Activated naive CD8-positive, alpha-beta T cell treated with anti-CD3 and anti-CD28 coated beads, Interleukin-2, amount 50 U/mL, for 24 hours (primary cell): ENCODE measurements around the gene BRPF3.
A peak's percentile ranks its signal among the peaks of the same experiment; 100 is the strongest.

Experiments used
- ATAC-seq: fragments of 150-1000 bp; cut with Tn5 transposase; one replicate; pipeline ENCODE4 v1.10.0; 2021
- DNase-seq: peaks from one replicate; pipeline ENCODE4 v3.0.0; 2021
- H3K27ac Mint-ChIP-seq: one replicate; pipeline ENCODE4 v1.8.0; 2021; ENCODE audit warnings: mild to moderate bottlenecking, mixed read lengths
- H3K27me3 Mint-ChIP-seq: one replicate; pipeline ENCODE4 v1.8.0; 2021; ENCODE audit warnings: mixed read lengths
- H3K36me3 Mint-ChIP-seq: one replicate; pipeline ENCODE4 v1.8.0; 2021; ENCODE audit warnings: low read depth, mixed read lengths
- H3K4me1 Mint-ChIP-seq: one replicate; pipeline ENCODE4 v1.8.0; 2021; ENCODE audit warnings: mixed read lengths
- H3K4me3 Mint-ChIP-seq: one replicate; pipeline ENCODE4 v1.8.0; 2021; ENCODE audit warnings: mild to moderate bottlenecking, moderate library complexity, mixed read lengths
- H3K9me3 Mint-ChIP-seq: one replicate; pipeline ENCODE4 v1.8.0; 2021; ENCODE audit warnings: mixed read lengths

The BRPF3 gene

GRCh38 chr6:36196113-36196879 is at the start of gene BRPF3:
Gene BRPF3, plus strand, starts transcription at chr6:36196744. Its CDS starts 3,579 bp downstream, at chr6:36200323.
- H3K36me3 Mint-ChIP-seq: peaks cover 14% of the 10 kb centered on the region
- H3K27me3 Mint-ChIP-seq: no peaks in the 10 kb centered on the region
- no peaks in the 10 kb centered on the region for H3K9me3 Mint-ChIP-seq
- peaks cover 36% of the 10 kb centered on the region for H3K4me1 Mint-ChIP-seq
- ATAC-seq (peak; percentile 64), DNase-seq (peak; percentile 81)
- peak within 1 kb of the TSS; percentile 90 for H3K27ac Mint-ChIP-seq
- peak within 1 kb of the TSS; percentile 85 for H3K4me3 Mint-ChIP-seq

DNA sequence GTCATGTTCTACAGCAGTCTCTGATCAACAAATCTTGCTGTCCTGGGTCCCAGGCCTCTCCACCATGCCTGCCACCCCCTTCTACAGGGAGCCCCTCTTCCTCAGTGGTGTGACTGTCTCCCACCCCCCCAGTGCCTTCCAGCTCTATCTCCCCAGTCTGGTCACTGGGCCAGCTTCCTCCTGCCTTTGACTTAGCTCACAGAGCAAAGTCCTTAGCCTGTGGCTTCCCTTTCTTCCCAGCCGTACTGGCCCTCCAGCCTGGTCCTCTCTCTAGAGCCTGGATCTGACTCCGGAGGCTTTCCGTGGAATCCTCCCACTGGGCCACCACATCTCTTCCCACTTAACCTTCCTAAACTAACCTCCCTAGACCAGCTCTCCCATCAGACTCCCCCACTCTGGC is 49.2 kb upstream of the BRPF3 start:
- no peaks in the 10 kb centered on the region for H3K36me3 Mint-ChIP-seq
- no peaks in the 10 kb centered on the region for H3K27me3 Mint-ChIP-seq
- H3K9me3 Mint-ChIP-seq: peaks cover 4% of the 10 kb centered on the region
- DNase-seq (no peak), ATAC-seq (no peak)
- no peak overlapping the region for H3K27ac Mint-ChIP-seq
- H3K4me1 Mint-ChIP-seq: peaks cover 7% of the 10 kb centered on the region
- no peak overlapping the region for H3K4me3 Mint-ChIP-seq

DNA sequence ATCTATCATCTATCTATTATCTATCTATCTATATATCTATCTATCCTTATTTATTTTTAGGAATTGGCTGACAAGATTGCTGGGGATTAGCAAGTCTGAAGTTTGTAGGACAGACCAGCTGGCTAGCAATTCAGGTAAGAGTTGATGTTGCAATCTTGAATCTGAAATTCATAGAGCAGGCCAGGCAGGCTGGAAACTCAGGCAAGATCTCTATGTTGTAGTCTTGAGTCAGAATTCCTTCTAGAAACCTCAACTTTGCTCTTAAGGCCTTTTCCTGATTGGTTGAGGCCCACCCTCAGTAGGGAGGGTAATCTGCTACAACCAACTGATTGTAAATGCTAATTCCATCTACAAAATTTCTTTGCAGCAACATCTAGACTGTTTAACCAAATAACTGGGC is 47.1 kb upstream of the BRPF3 start:
- ATAC-seq (no peak), DNase-seq (no peak)
- Mint-ChIP-seq H3K36me3 (no peaks in the 10 kb centered on the region), H3K27ac (no peak overlapping the region), H3K4me3 (no peak overlapping the region), H3K9me3 (peaks cover 4% of the 10 kb centered on the region), H3K27me3 (no peaks in the 10 kb centered on the region), H3K4me1 (peaks cover 7% of the 10 kb centered on the region)

DNA sequence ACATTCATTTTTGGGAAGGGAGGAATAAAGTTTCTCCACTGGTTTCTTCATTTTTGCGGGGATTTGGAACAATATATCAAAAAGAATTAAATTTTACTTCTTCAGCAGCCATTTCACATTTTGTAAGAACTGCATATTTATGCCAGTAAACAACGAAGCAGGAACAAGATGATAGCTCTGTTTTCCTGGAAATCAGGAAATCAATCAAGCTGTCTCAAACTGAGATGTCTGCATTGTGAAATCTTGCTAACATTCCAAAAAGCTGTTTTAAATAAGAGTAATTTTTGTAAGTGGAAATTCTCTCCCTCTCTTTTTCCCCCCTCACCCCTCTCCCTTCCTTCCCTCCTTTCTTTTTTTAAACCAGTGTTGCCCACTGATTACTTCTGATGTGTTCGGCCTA is 46.3 kb upstream of the BRPF3 start:
- Mint-ChIP-seq H3K27ac (no peak overlapping the region), H3K27me3 (no peaks in the 10 kb centered on the region), H3K4me1 (peaks cover 7% of the 10 kb centered on the region), H3K4me3 (no peak overlapping the region), H3K9me3 (peaks cover 5% of the 10 kb centered on the region), H3K36me3 (no peaks in the 10 kb centered on the region)
- ATAC-seq: no peak
- no peak for DNase-seq

DNA sequence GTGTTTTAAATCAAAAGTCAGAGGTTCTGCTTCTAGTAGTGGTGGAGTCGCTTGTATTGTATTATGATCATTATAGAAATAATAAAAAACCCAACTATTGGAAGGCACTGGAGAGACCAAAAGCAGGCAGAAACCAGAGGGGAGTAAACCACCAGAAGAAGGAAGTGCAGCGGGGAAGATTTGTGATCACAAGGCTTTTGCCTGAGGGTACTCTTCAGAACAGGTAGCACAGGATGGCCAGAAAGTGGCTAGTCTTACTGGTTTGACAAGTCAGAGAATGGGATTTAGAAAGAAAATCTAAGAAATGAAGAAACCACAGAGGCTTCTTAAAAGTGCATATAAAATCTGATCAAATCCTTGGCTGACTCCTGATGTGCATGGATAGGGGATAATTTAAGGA is 42.3 kb upstream of the BRPF3 start:
- H3K4me1 Mint-ChIP-seq: peaks cover 3% of the 10 kb centered on the region
- DNase-seq (no peak), ATAC-seq (no peak)
- H3K4me3 Mint-ChIP-seq: no peak overlapping the region
- no peaks in the 10 kb centered on the region for H3K27me3 Mint-ChIP-seq
- no peak overlapping the region for H3K27ac Mint-ChIP-seq
- H3K36me3 Mint-ChIP-seq: peaks cover 8% of the 10 kb centered on the region
- peaks cover 16% of the 10 kb centered on the region for H3K9me3 Mint-ChIP-seq

DNA sequence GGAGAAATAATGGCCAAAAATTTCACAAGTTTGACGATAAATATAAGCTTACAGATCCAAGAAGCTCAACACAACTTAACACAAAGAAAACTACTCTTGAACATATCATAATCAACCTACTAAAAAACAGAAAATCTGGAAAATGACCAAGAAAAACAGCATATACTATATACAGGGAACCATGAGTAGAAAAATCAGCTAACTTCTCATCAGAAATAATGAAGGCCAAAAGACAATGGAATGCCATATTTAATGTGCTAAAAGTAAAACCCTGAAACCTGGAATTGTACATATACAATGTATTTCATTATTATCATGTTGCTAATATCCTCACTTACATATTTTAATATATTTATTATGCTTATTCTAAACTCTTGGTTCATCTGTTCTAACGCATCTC is 40.9 kb upstream of the BRPF3 start:
- Mint-ChIP-seq H3K4me3 (no peak overlapping the region), H3K36me3 (peaks cover 11% of the 10 kb centered on the region), H3K9me3 (peaks cover 16% of the 10 kb centered on the region), H3K27me3 (no peaks in the 10 kb centered on the region), H3K4me1 (peaks cover under 1% of the 10 kb centered on the region), H3K27ac (no peak overlapping the region)
- DNase-seq (no peak), ATAC-seq (no peak)

DNA sequence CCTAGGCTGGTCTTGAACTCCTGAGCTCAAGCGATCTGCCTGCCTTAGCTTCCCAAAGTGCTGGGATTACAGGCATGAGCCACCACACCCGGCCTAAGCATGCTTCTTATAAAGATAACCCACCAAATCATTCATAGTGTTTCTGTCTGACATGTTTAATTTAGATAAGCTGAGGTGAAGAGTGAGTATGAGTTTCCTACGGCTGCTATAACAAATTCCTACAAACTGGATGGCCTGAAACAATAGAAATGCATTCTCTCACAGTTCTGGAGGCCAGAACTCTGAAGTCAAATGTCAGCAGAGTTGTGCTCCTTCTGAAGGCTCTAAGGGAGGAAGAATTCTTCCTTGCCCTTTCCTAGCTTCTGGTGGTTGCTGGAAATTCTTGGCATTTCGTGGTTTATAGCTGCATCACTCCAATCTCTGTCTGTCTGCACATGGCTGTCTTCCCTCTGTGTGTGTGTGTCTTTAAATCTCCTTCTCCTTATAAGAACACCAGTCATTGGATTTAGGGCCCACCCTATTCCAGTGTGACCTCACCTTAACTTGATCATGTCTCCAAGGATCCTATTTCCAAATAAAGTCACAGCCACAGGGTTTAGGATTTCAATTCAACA is 36.3 kb upstream of the BRPF3 start:
- no peaks in the 10 kb centered on the region for H3K27me3 Mint-ChIP-seq
- ATAC-seq (no peak), DNase-seq (no peak)
- H3K9me3 Mint-ChIP-seq: peaks cover 16% of the 10 kb centered on the region
- no peaks in the 10 kb centered on the region for H3K4me1 Mint-ChIP-seq
- H3K36me3 Mint-ChIP-seq: peaks cover 12% of the 10 kb centered on the region
- no peak overlapping the region for H3K4me3 Mint-ChIP-seq
- no peak overlapping the region for H3K27ac Mint-ChIP-seq

GRCh38 chr6:36169023-36170007 is 27.2 kb upstream of the BRPF3 start:
- ATAC-seq (peak; percentile 78), DNase-seq (no peak)
- peaks cover 26% of the 10 kb centered on the region for H3K4me1 Mint-ChIP-seq
- H3K36me3 Mint-ChIP-seq: no peaks in the 10 kb centered on the region
- H3K4me3 Mint-ChIP-seq: no peak overlapping the region
- peak overlapping the region; percentile 37 for H3K27ac Mint-ChIP-seq
- no peaks in the 10 kb centered on the region for H3K27me3 Mint-ChIP-seq
- peaks cover 4% of the 10 kb centered on the region for H3K9me3 Mint-ChIP-seq

GRCh38 chr6:36170704-36171103 is 25.8 kb upstream of the BRPF3 start:
- no peak overlapping the region for H3K4me3 Mint-ChIP-seq
- peaks cover 4% of the 10 kb centered on the region for H3K9me3 Mint-ChIP-seq
- no peak overlapping the region for H3K27ac Mint-ChIP-seq
- ATAC-seq (no peak), DNase-seq (no peak)
- peaks cover 26% of the 10 kb centered on the region for H3K4me1 Mint-ChIP-seq
- H3K36me3 Mint-ChIP-seq: no peaks in the 10 kb centered on the region
- no peaks in the 10 kb centered on the region for H3K27me3 Mint-ChIP-seq

DNA sequence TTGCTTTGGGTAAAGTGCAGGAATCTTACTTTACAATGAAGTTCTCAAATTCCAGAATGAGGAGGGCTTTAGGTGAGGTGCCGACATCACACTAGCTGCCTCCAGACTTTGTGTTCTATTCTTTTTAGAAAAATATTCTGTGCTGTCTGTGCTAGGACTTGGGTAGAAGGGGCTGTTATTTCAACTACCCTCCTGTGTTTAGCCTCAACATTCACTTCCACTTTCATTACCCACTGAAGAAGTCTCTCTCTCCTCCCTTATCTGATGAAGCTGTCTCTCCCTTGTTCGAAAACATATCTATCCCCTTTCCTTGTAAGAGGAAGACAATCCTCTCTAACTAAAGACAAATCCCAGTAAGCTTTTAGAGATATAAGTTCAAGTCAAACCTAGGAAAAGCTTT is 25.0 kb upstream of the BRPF3 start:
- no peak for ATAC-seq
- Mint-ChIP-seq H3K36me3 (no peaks in the 10 kb centered on the region), H3K4me1 (peaks cover 26% of the 10 kb centered on the region), H3K9me3 (peaks cover 4% of the 10 kb centered on the region), H3K27ac (no peak overlapping the region), H3K27me3 (no peaks in the 10 kb centered on the region), H3K4me3 (no peak overlapping the region)
- no peak for DNase-seq

DNA sequence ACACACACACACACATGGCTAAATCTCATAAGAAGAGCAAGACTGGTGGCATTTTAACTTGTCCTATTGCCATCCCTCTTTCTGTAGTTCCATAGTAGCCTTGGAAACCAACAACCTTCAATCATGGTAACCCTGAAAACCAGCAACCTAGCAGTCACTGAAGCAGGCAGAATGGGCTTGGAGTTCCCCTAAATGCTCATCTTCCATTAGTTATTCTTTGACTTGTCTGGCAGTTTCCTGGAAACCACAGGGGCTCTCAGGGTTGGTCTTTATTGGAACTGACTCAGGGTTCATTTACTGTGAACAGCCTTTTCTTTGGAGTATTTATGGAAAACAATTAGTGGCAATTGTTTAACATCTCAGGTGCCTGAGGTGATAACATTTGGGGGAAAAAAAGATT is 19.4 kb upstream of the BRPF3 start:
- Mint-ChIP-seq H3K27ac (peak overlapping the region; percentile 44), H3K4me3 (no peak overlapping the region), H3K36me3 (peaks cover 21% of the 10 kb centered on the region), H3K9me3 (peaks cover 15% of the 10 kb centered on the region), H3K27me3 (no peaks in the 10 kb centered on the region), H3K4me1 (peaks cover 13% of the 10 kb centered on the region)
- ATAC-seq (peak; percentile 65), DNase-seq (no peak)

DNA sequence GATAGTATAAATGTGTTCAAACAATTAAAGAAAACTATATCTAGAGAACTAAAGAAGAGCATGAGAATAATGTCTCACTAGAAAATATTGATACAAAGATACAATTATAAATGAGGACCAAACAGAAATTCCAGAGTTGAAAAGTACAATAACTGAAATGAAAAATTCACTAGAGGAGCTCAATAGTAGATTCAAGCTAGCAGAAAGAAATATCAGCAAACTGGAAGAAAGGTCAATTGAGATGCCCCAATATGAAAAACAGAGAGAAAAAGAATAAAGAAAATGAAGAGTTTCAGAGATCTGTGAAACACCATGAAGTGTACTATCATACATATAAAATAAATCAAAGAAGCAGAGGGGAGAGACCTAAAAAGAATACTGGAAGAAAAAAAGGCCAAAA is 18.0 kb upstream of the BRPF3 start:
- peaks cover 21% of the 10 kb centered on the region for H3K36me3 Mint-ChIP-seq
- H3K4me1 Mint-ChIP-seq: peaks cover 7% of the 10 kb centered on the region
- H3K27me3 Mint-ChIP-seq: no peaks in the 10 kb centered on the region
- DNase-seq (no peak), ATAC-seq (no peak)
- peaks cover 15% of the 10 kb centered on the region for H3K9me3 Mint-ChIP-seq
- no peak overlapping the region for H3K4me3 Mint-ChIP-seq
- no peak overlapping the region for H3K27ac Mint-ChIP-seq

- peaks cover 21% of the 10 kb centered on the region for H3K36me3 Mint-ChIP-seq
- DNase-seq: no peak
Measured at GRCh38 chr6:36180126-36180525, 16.4 kb upstream of the BRPF3 start.

GRCh38 chr6:36184311-36184710 is 12.2 kb upstream of the BRPF3 start:
- H3K9me3 Mint-ChIP-seq: peaks cover 2% of the 10 kb centered on the region

More at GRCh38 chr6:36180126-36180525, 16.4 kb upstream of the BRPF3 start:
- no peak overlapping the region for H3K4me3 Mint-ChIP-seq
- H3K27ac Mint-ChIP-seq: no peak overlapping the region
- peaks cover 7% of the 10 kb centered on the region for H3K4me1 Mint-ChIP-seq
- peaks cover 15% of the 10 kb centered on the region for H3K9me3 Mint-ChIP-seq
- no peaks in the 10 kb centered on the region for H3K27me3 Mint-ChIP-seq
- no peak for ATAC-seq

More at GRCh38 chr6:36184311-36184710, 12.2 kb upstream of the BRPF3 start:
- no peak for ATAC-seq
- no peak overlapping the region for H3K27ac Mint-ChIP-seq
- H3K4me1 Mint-ChIP-seq: no peaks in the 10 kb centered on the region
- no peaks in the 10 kb centered on the region for H3K36me3 Mint-ChIP-seq
- H3K27me3 Mint-ChIP-seq: no peaks in the 10 kb centered on the region
- H3K4me3 Mint-ChIP-seq: no peak overlapping the region
- DNase-seq: no peak
